OCI-LY7 (cell line): ENCODE data around the gene PPM1L. TPM values are rescaled to one million over a fixed set of nuclear protein-coding genes. Genes with fewer than 3 reads are reported as not detected.

Experiments
- BruUV-seq: library from RNA; stranded (reverse); fragments of 400-500 nt; replicated peaks from 2 replicates; lab custom pipeline; 2021; lab: Mats Ljungman, UMichigan
- CTCF ChIA-PET: fragments of 300-600 bp; sonication (Branson Sonifier 250); formaldehyde crosslinking; loops from one replicate; lab custom pipeline; 2022; ENCODE audit warnings: antibody characterized with exemption; ENCODE audit not compliant: unreplicated experiment; lab: Charles Lee
- POLR2A ChIA-PET: fragments of 300-600 bp; sonication (Branson Sonifier 250); formaldehyde crosslinking; loops from one replicate; lab custom pipeline; 2022; ENCODE audit warnings: antibody characterized with exemption; lab: Charles Lee
- DNase-seq: peaks from one replicate; pipeline ENCODE4 v3.0.0-alpha.2; 2015; ENCODE audit warnings: low spot score
- H2AFZ ChIP-seq: fragments of 200-600 bp; sonication (generic), shearing (Covaris generic); 2 replicates; pipeline ENCODE4 v1.6.1; 2014; ENCODE audit warnings: mild to moderate bottlenecking, antibody characterized with exemption, low read length, moderate library complexity
- H3K27ac ChIP-seq: fragments of 200-600 bp; sonication (generic); 2 replicates; pipeline ENCODE4 v1.5.1; 2014; ENCODE audit warnings: mixed run types, low read depth, mild to moderate bottlenecking, moderate library complexity, low read length, inconsistent platforms; ENCODE audit not compliant: poor library complexity, severe bottlenecking
- H3K36me3 ChIP-seq: fragments of 200-600 bp; sonication (generic); 2 replicates; pipeline ENCODE4 v1.6.1; 2014; ENCODE audit warnings: mild to moderate bottlenecking, antibody characterized with exemption, low read length, moderate library complexity, mixed read lengths; ENCODE audit not compliant: insufficient read depth
- H3K4me1 ChIP-seq: fragments of 200-600 bp; sonication (generic); 2 replicates; pipeline ENCODE4 v1.5.1; 2014; ENCODE audit warnings: mild to moderate bottlenecking, low read length; ENCODE audit not compliant: insufficient read depth, poor library complexity, severe bottlenecking
- H3K4me2 ChIP-seq: fragments of 200-600 bp; sonication (generic); 2 replicates; pipeline ENCODE4 v1.6.1; 2014; ENCODE audit warnings: mild to moderate bottlenecking, low read length
- H3K4me3 ChIP-seq: fragments of 200-600 bp; sonication (generic); 2 replicates; pipeline ENCODE4 v1.5.1; 2014; ENCODE audit warnings: mild to moderate bottlenecking, low read depth, low read length; ENCODE audit not compliant: poor library complexity, severe bottlenecking
- H3K79me2 ChIP-seq: fragments of 200-600 bp; sonication (generic); 2 replicates; pipeline ENCODE4 v1.6.1; 2016; ENCODE audit warnings: low read depth, mild to moderate bottlenecking, low read length, moderate library complexity, mixed read lengths; ENCODE audit not compliant: insufficient read depth
- H3K9me2 ChIP-seq: fragments of 200-600 bp; sonication (generic); 2 replicates; pipeline ENCODE4 v1.6.1; 2016; ENCODE audit warnings: mild to moderate bottlenecking, low read length, mixed read lengths; ENCODE audit not compliant: insufficient read depth
- H3K9me3 ChIP-seq: fragments of 200-600 bp; sonication (generic); 2 replicates; pipeline ENCODE4 v1.6.1; 2014; ENCODE audit warnings: mild to moderate bottlenecking, mixed run types, low read length, mixed read lengths
- H4K20me1 ChIP-seq: fragments of 200-600 bp; sonication (generic); 2 replicates; pipeline ENCODE4 v1.6.1; 2014; ENCODE audit warnings: mild to moderate bottlenecking, antibody characterized with exemption, low read length, moderate library complexity, mixed read lengths; ENCODE audit not compliant: insufficient read depth
- CTCF ChIP-seq: fragments of 200-600 bp; sonication (generic); conservative IDR thresholded peaks from 2 replicates; pipeline ENCODE4 v1.5.1; 2014; ENCODE audit warnings: mild to moderate bottlenecking, antibody characterized with exemption, low read length, moderate library complexity, mixed read lengths
- EZH2phosphoT487 ChIP-seq: fragments of 200-600 bp; sonication (generic); IDR thresholded peaks from 2 replicates; pipeline ENCODE4 v1.6.1; 2018; ENCODE audit warnings: low read depth, borderline replicate concordance, mild to moderate bottlenecking, mixed run types, antibody characterized with exemption, low read length, moderate library complexity, mixed read lengths
- intact Hi-C: fragments of 100-400 bp; cut with micrococcal nuclease; formaldehyde crosslinking; loops from one replicate; pipeline ENCODE4 v1.10.0; 2022; ENCODE audit not compliant: unreplicated experiment
- total RNA-seq, 2 experiments: library from RNA; depleted of rRNA in 1 of 2; stranded (reverse); fragments of >200 nt in 1 of 2; shearing (Covaris generic) in 1 of 2; gene quantifications; 2 replicates each; pipeline ENCODE4 v1.2.3, GENCODE V29; 2014 to 2022

Gene PPM1L
- total RNA-seq, 2 experiments from 2014 or later = 10.3 to 14.7 TPM

- CTCF ChIA-PET = no interaction called here
- H3K27ac ChIP-seq = no peak overlapping the region
- no peak for DNase-seq
- H3K4me1 ChIP-seq = no peaks in the 10 kb centered on the region
- no peaks in the 10 kb centered on the region for H3K36me3 ChIP-seq
- no peak overlapping the region for H3K4me2 ChIP-seq
- no peaks in the 10 kb centered on the region for H3K9me3 ChIP-seq
- BruUV-seq = no TSS peak
- TF ChIP-seq EZH2phosphoT487 = no peak
- no peak for TF ChIP-seq CTCF
- H2AFZ ChIP-seq = no peak overlapping the region
- no peaks in the 10 kb centered on the region for H3K9me2 ChIP-seq
- no peaks in the 10 kb centered on the region; the same call in 1 of the 2 replicates for H4K20me1 ChIP-seq
- POLR2A ChIA-PET = no interaction called here
- intact Hi-C loops = no loop called here
- no peaks in the 10 kb centered on the region for H3K79me2 ChIP-seq
- H3K4me3 ChIP-seq = no peak overlapping the region
These were observed 114.3 kb downstream of the PPM1L start for GRCh38 chr3:160870327-160870726.

GRCh38 chr3:160874736-160875135, 118.7 kb downstream of the PPM1L start:
- Histone ChIP-seq H3K27ac (no peak overlapping the region), H3K9me3 (no peaks in the 10 kb centered on the region), H3K79me2 (no peaks in the 10 kb centered on the region), H2AFZ (no peak overlapping the region), H3K4me3 (no peak overlapping the region), H4K20me1 (no peaks in the 10 kb centered on the region; the same call in 1 of the 2 replicates), H3K36me3 (no peaks in the 10 kb centered on the region), H3K4me2 (no peak overlapping the region), H3K4me1 (no peaks in the 10 kb centered on the region), H3K9me2 (no peaks in the 10 kb centered on the region)
- TF ChIP-seq EZH2phosphoT487 = no peak
- ChIA-PET CTCF (no interaction called here), POLR2A (interaction anchor here (0.6 kb wide), 1 partner anchor 200 kb away, joined by 3 read pairs; no protein-coding TSS in a partner anchor)
- DNase-seq = no peak
- BruUV-seq = no TSS peak
- intact Hi-C loops = no loop called here

GRCh38 chr3:160876643-160877042, 120.6 kb downstream of the PPM1L start:
- Histone ChIP-seq H3K9me3 (no peaks in the 10 kb centered on the region), H3K36me3 (no peaks in the 10 kb centered on the region), H3K27ac (no peak overlapping the region), H3K4me3 (no peak overlapping the region), H3K79me2 (no peaks in the 10 kb centered on the region), H4K20me1 (no peaks in the 10 kb centered on the region), H2AFZ (no peak overlapping the region), H3K9me2 (no peaks in the 10 kb centered on the region), H3K4me2 (no peak overlapping the region), H3K4me1 (no peaks in the 10 kb centered on the region)
- CTCF ChIA-PET = no interaction called here
- no peak for DNase-seq
- no TSS peak for BruUV-seq
- POLR2A ChIA-PET = interaction anchor here (0.7 to 1.5 kb wide), 3 partner anchors 38 to 47 kb away, joined by 3 read pairs; no protein-coding TSS in a partner anchor
- intact Hi-C loops = no loop called here
- TF ChIP-seq EZH2phosphoT487 (no peak), CTCF (no peak)
